Stimulated activated CD8-positive, alpha-beta memory T cell treated with anti-CD3 and anti-CD28 coated beads, Interleukin-15, amount 100 ng/mL, for 48 hours (primary cell): ENCODE measurements around the gene ABHD17A.

Experiments used
- DNase-seq, 2 donors: peaks; one replicate each; pipeline ENCODE4 v3.0.0-alpha.2; 2020; ENCODE audit warnings: low read depth in 2 of 2

Gene ABHD17A

GRCh38 chr19:1864480-1865171 lies 20.7 kb downstream of the ABHD17A start:
- DNase-seq = peak; percentile 60 to 64

GRCh38 chr19:1863638-1864479 lies 21.4 kb downstream of the ABHD17A start:
- peak; percentile 89 to 94 for DNase-seq

GRCh38 chr19:1863328-1863637 lies 22.0 kb downstream of the ABHD17A start, which contains the start of gene KLF16:
Gene KLF16, minus strand, starts transcription at chr19:1863579. Its CDS starts 82 bp downstream, at chr19:1863497.
- DNase-seq = no peak

GRCh38 chr19:1862424-1863327 lies 22.6 kb downstream of the ABHD17A start:
- no peak for DNase-seq

- no peak for DNase-seq
Measured at GRCh38 chr19:1862068-1862423, 23.2 kb downstream of the ABHD17A start.

GRCh38 chr19:1861599-1862031 lies 23.7 kb downstream of the ABHD17A start:
- no peak for DNase-seq

- no peak for DNase-seq
Measured at GRCh38 chr19:1860821-1861598, 24.3 kb downstream of the ABHD17A start.

- DNase-seq = no peak
Measured at GRCh38 chr19:1860042-1860775, 25.1 kb downstream of the ABHD17A start.

- DNase-seq = no peak
Measured at GRCh38 chr19:1859331-1859781, 25.9 kb downstream of the ABHD17A start.

- no peak for DNase-seq
Measured at GRCh38 chr19:1858412-1859081, 26.7 kb downstream of the ABHD17A start.

- no peak for DNase-seq
Measured at GRCh38 chr19:1857648-1858326, 27.5 kb downstream of the ABHD17A start.

GRCh38 chr19:1856698-1857603 lies 28.3 kb downstream of the ABHD17A start:
- no peak for DNase-seq

GRCh38 chr19:1856345-1856697 lies 29.0 kb downstream of the ABHD17A start:
- no peak for DNase-seq

- DNase-seq = no peak
Measured at GRCh38 chr19:1855828-1856255, 29.5 kb downstream of the ABHD17A start.

GRCh38 chr19:1855040-1855827 lies 30.1 kb downstream of the ABHD17A start:
- peak; percentile 84 to 86 for DNase-seq

- DNase-seq = no peak
Measured at GRCh38 chr19:1854542-1855039, 30.7 kb downstream of the ABHD17A start.

- DNase-seq = no peak
Measured at GRCh38 chr19:1854039-1854541, 31.2 kb downstream of the ABHD17A start.
